SIG-M5 treated with dmso at 0.1 percent for 504 hours (cell line): Measurements from ENCODE around the gene FBXO17.
"Not testable (repeated sequence)": the region's sequence is repeated elsewhere in the genome, so short reads cannot be mapped to it uniquely, and the experiment has no call there.

ENCODE experiments used
- DNase-seq: peaks from one replicate; lab custom pipeline; 2025; ENCODE audit not compliant: unreplicated experiment; lab: John Stamatoyannopoulos, UW

FBXO17 gene

GRCh38 chr19:38980583-38981374, 5.2 kb upstream of the FBXO17 start:
- no peak for DNase-seq

- DNase-seq = no peak
Observed at GRCh38 chr19:38979812-38980211, 4.3 kb upstream of the FBXO17 start.

GRCh38 chr19:38978326-38978689, 2.8 kb upstream of the FBXO17 start:
- DNase-seq = no peak

GRCh38 chr19:38977445-38978325, 2.1 kb upstream of the FBXO17 start:
- no peak for DNase-seq

- DNase-seq = no peak
Observed at GRCh38 chr19:38975861-38976271, 324 bp upstream of the FBXO17 start.

GRCh38 chr19:38974624-38975213, 823 bp downstream of the FBXO17 start:
- no peak for DNase-seq

- no peak for DNase-seq
Observed at GRCh38 chr19:38971672-38972071, 3.9 kb downstream of the FBXO17 start.

GRCh38 chr19:38970664-38971532, 4.6 kb downstream of the FBXO17 start:
- DNase-seq = peak; percentile 7

- DNase-seq = not testable (repeated sequence)
Observed at GRCh38 chr19:38966149-38966548, 9.4 kb downstream of the FBXO17 start.

GRCh38 chr19:38964738-38965137, 10.8 kb downstream of the FBXO17 start:
- DNase-seq = no peak

- DNase-seq = no peak
Observed at GRCh38 chr19:38959618-38960017, 15.9 kb downstream of the FBXO17 start.

- DNase-seq = no peak
Observed at GRCh38 chr19:38958301-38958700, 17.2 kb downstream of the FBXO17 start.

- DNase-seq = no peak
Observed at GRCh38 chr19:38956264-38956663, 19.3 kb downstream of the FBXO17 start.

GRCh38 chr19:38953677-38954076, 21.9 kb downstream of the FBXO17 start:
- no peak for DNase-seq

GRCh38 chr19:38952395-38953165, 23.0 kb downstream of the FBXO17 start:
- DNase-seq = peak; percentile 74

- no peak for DNase-seq
Observed at GRCh38 chr19:38951187-38951586, 24.4 kb downstream of the FBXO17 start.

GRCh38 chr19:38949580-38950367, 25.8 kb downstream of the FBXO17 start:
- peak; percentile 64 for DNase-seq

- no peak for DNase-seq
Observed at GRCh38 chr19:38946229-38947010, 29.1 kb downstream of the FBXO17 start.
